GM12878 (cell line): ENCODE data around the gene OR52N4. TPM values are rescaled to one million over a fixed set of nuclear protein-coding genes. Genes with fewer than 3 reads are reported as not detected.

Experiments used
- ATAC-seq: fragments of 200-7000 bp; cut with Tn5 transposase; 3 replicates; pipeline ENCODE4 v1.9.1; 2020; ENCODE audit warnings: mild to moderate bottlenecking, moderate library complexity
- BruUV-seq: library from RNA; stranded (reverse); fragments of 400-500 nt; replicated peaks from 2 replicates; lab custom pipeline; 2021; lab: Mats Ljungman, UMichigan
- CTCF ChIA-PET: fragments of 300-600 bp; sonication (Branson Sonifier 250); formaldehyde crosslinking; extraction: SDS; loops from one replicate; lab custom pipeline; 2021; ENCODE audit warnings: inconsistent platforms; lab: Yijun Ruan, JAX
- POLR2A ChIA-PET: fragments of 350-600 bp; formaldehyde crosslinking; extraction: SDS; loops from one replicate; lab custom pipeline; 2021; ENCODE audit warnings: inconsistent platforms; lab: Charles Lee
- RAD21 ChIA-PET: fragments of 300-600 bp; sonication (Branson Sonifier 250); formaldehyde crosslinking; loops from one replicate; lab custom pipeline; 2023; ENCODE audit warnings: antibody characterized with exemption; ENCODE audit not compliant: unreplicated experiment; lab: Charles Lee
- SMC1A ChIA-PET: fragments of 300-600 bp; sonication (Branson Sonifier 250); formaldehyde crosslinking; loops from one replicate; lab custom pipeline; 2023; ENCODE audit not compliant: unreplicated experiment, uncharacterized antibody; lab: Charles Lee
- DNase-seq: peaks from one replicate; pipeline ENCODE4 v3.0.0-alpha.2; 2011; ENCODE audit warnings: low read depth, low spot score
- FAIRE-seq: peaks from 3 replicates; lab custom pipeline; 2011; peaks lifted over from hg19 to GRCh38; lab: Jason Lieb, UNC
- H2AFZ ChIP-seq: 2 replicates; pipeline ENCODE4 v1.6.0; 2011; ENCODE audit warnings: low read depth, low read length, control low read depth; ENCODE audit not compliant: control insufficient read depth
- H3K27ac ChIP-seq: 2 replicates; pipeline ENCODE4 v1.5.1; 2011; ENCODE audit warnings: control low read depth; ENCODE audit not compliant: control insufficient read depth, insufficient read depth
- H3K27me3 ChIP-seq, 2 experiments: replicated peaks in 1 of 2; 2 replicates each; pipeline versions ENCODE4 v1.6.0 to v1.6.1; 2011; ENCODE audit warnings: low read length in 1 of 2; ENCODE audit not compliant: control insufficient read depth in 2 of 2, insufficient read depth in 2 of 2
- H3K36me3 ChIP-seq, 2 experiments: 2 replicates each; pipeline ENCODE4 v1.5.1; 2011; ENCODE audit warnings: low read length in 1 of 2; ENCODE audit not compliant: control insufficient read depth in 2 of 2, insufficient read depth in 2 of 2
- H3K4me1 ChIP-seq: 2 replicates; pipeline ENCODE4 v1.6.1; 2011; ENCODE audit warnings: mild to moderate bottlenecking, low read length, moderate library complexity, mixed read lengths; ENCODE audit not compliant: control insufficient read depth, insufficient read depth
- H3K4me2 ChIP-seq: 2 replicates; pipeline ENCODE4 v1.6.0; 2011; ENCODE audit warnings: control low read depth; ENCODE audit not compliant: control insufficient read depth, insufficient read depth
- H3K4me3 ChIP-seq: fragments of 200-600 bp; sonication (generic); 2 replicates; pipeline ENCODE4 v1.5.1; 2016
- H3K79me2 ChIP-seq: 2 replicates; pipeline ENCODE4 v1.6.0; 2011; ENCODE audit warnings: low read length; ENCODE audit not compliant: control insufficient read depth, insufficient read depth
- H3K9ac ChIP-seq: 2 replicates; pipeline ENCODE4 v1.8.0; 2011; ENCODE audit warnings: low read length, control low read depth, mixed read lengths; ENCODE audit not compliant: control insufficient read depth, insufficient read depth
- H3K9me3 ChIP-seq: replicated peaks from 3 replicates; pipeline ENCODE4 v1.5.1; 2011; ENCODE audit warnings: mild to moderate bottlenecking, low read length; ENCODE audit not compliant: control insufficient read depth, insufficient read depth
- H4K20me1 ChIP-seq: 2 replicates; pipeline ENCODE4 v1.6.0; 2011; ENCODE audit not compliant: control insufficient read depth, insufficient read depth
- E2F8 ChIP-seq: fragments of 450-650 bp; IDR thresholded peaks from 2 replicates; pipeline ENCODE4 v1.6.1; 2018; ENCODE audit warnings: mild to moderate bottlenecking, low read depth, moderate library complexity; ENCODE audit not compliant: partially characterized antibody
- E4F1 ChIP-seq: fragments of 450-650 bp; IDR thresholded peaks from 2 replicates; pipeline ENCODE4 v1.6.1; 2018; ENCODE audit warnings: borderline replicate concordance, mild to moderate bottlenecking; ENCODE audit not compliant: partially characterized antibody
- FOS ChIP-seq: IDR thresholded peaks from 3 replicates; pipeline ENCODE4 v1.6.1; 2011; ENCODE audit warnings: borderline replicate concordance; ENCODE audit not compliant: insufficient read length; ENCODE audit errors: extremely low read depth
- IRF4 ChIP-seq: IDR thresholded peaks from 2 replicates; pipeline ENCODE4 v1.6.1; 2011; ENCODE audit warnings: low read depth, low read length
- JUND ChIP-seq: IDR thresholded peaks from 2 replicates; pipeline ENCODE4 v1.6.1; 2012; ENCODE audit warnings: low read depth, mild to moderate bottlenecking, low read length, improper control_type of control experiment, moderate library complexity
- MXI1 ChIP-seq: fragments of 150-350 bp; IDR thresholded peaks from 2 replicates; pipeline ENCODE4 v1.6.1; 2011; ENCODE audit warnings: low read depth, mild to moderate bottlenecking, inconsistent platforms, low read length, improper control_type of control experiment
- NFYA ChIP-seq: IDR thresholded peaks from 2 replicates; pipeline ENCODE4 v1.6.1; 2011; ENCODE audit warnings: low read depth, mild to moderate bottlenecking, low read length, improper control_type of control experiment, borderline replicate concordance
- SMAD5 ChIP-seq: IDR thresholded peaks from 2 replicates; pipeline ENCODE4 v1.6.1; 2016; ENCODE audit warnings: antibody characterized with exemption, low read depth
- ZSCAN29 ChIP-seq: fragments of 450-650 bp; IDR thresholded peaks from 2 replicates; pipeline ENCODE4 v1.6.1; 2017; ENCODE audit warnings: mild to moderate bottlenecking, moderate library complexity
- WGBS: methylation state at CpG from one replicate; pipeline ENCODE4 v1.1.6; 2016; ENCODE audit warnings: low lambda C conversion rate; ENCODE audit not compliant: insufficient replicate concordance, insufficient coverage; ENCODE audit errors: missing lambda C conversion rate; 5-methylcytosine and 5-hydroxymethylcytosine counted together
- in situ Hi-C: fragments of 300-500 bp; cut with MboI; formaldehyde crosslinking; loops from 9 replicates; pipeline ENCODE4 v1.14.3; 2018; ENCODE audit warnings: mixed read lengths
- intact Hi-C: fragments of 100-400 bp; cut with micrococcal nuclease; formaldehyde crosslinking; loops from one replicate; pipeline ENCODE4 v1.14.2; 2022; ENCODE audit not compliant: unreplicated experiment
- polyA plus RNA-seq, 11 experiments: library from polyadenylated mRNA; depleted of rRNA in 4 of 11; unstranded in 6 of 11; stranded (reverse) in 5 of 11; fragments of >200 nt; fragmentation: Nextera tagmentation in 4 of 11; fragmentation: Illumina TruSeq in 1 of 11; extraction: Ambion mirVana in 4 of 11; extraction: Trizol in 1 of 11; gene quantifications; 1 replicate in 1 of 11; 2 replicates in 10 of 11; pipeline versions ENCODE4 v1.2.1 to v1.2.3, GENCODE V29; 2011 to 2016; ENCODE audit warnings: inconsistent platforms in 2 of 11, missing spikeins in 2 of 11, low read depth in 1 of 11
- total RNA-seq, 4 experiments: library from RNA; depleted of rRNA in 3 of 4; stranded (reverse); fragments of >200 nt in 3 of 4; fragmentation: Illumina TruSeq in 1 of 4; extraction: Trizol in 1 of 4; gene quantifications; 2 replicates each; pipeline versions ENCODE4 v1.2.1 to v1.2.3, GENCODE V29; 2013 to 2021
- TF ChIP-seq, protein P1 (sequence below): fragments of 450-650 bp; IDR thresholded peaks from 2 replicates; pipeline ENCODE4 v1.6.1; 2017; ENCODE audit warnings: antibody characterized with exemption, mild to moderate bottlenecking, moderate library complexity

Gene OR52N4
- total and polyA plus RNA-seq, 10 of the 15 experiments (the other 5 are each of a cell fraction or from before 2014, with no cell fraction given), result 0.16 to 8.6 (median 0.67) TPM; not detected in 1

- H3K79me2 ChIP-seq, result no peaks in the 10 kb centered on the region
- H3K9ac ChIP-seq, result no peak within 1 kb of the TSS
- H3K4me2 ChIP-seq, result no peak within 1 kb of the TSS
- H3K4me3 ChIP-seq, result no peak within 1 kb of the TSS
- SMC1A ChIA-PET, result no interaction called here
- H4K20me1 ChIP-seq, result no peaks in the 10 kb centered on the region
- H3K4me1 ChIP-seq, result no peaks in the 10 kb centered on the region
- no peaks in the 10 kb centered on the region for H3K36me3 ChIP-seq
- TF ChIP-seq MXI1, result no peak
- TF ChIP-seq SMAD5, result no peak
- no peak for TF ChIP-seq E2F8
- TF ChIP-seq FOS, result no peak
- no peak for TF ChIP-seq E4F1
- no peak for TF ChIP-seq JUND
- TF ChIP-seq ZSCAN29, result no peak
- TF ChIP-seq NFYA, result no peak
- TF ChIP-seq, protein P1, sequence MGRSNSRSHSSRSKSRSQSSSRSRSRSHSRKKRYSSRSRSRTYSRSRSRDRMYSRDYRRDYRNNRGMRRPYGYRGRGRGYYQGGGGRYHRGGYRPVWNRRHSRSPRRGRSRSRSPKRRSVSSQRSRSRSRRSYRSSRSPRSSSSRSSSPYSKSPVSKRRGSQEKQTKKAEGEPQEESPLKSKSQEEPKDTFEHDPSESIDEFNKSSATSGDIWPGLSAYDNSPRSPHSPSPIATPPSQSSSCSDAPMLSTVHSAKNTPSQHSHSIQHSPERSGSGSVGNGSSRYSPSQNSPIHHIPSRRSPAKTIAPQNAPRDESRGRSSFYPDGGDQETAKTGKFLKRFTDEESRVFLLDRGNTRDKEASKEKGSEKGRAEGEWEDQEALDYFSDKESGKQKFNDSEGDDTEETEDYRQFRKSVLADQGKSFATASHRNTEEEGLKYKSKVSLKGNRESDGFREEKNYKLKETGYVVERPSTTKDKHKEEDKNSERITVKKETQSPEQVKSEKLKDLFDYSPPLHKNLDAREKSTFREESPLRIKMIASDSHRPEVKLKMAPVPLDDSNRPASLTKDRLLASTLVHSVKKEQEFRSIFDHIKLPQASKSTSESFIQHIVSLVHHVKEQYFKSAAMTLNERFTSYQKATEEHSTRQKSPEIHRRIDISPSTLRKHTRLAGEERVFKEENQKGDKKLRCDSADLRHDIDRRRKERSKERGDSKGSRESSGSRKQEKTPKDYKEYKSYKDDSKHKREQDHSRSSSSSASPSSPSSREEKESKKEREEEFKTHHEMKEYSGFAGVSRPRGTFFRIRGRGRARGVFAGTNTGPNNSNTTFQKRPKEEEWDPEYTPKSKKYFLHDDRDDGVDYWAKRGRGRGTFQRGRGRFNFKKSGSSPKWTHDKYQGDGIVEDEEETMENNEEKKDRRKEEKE, result no peak
- TF ChIP-seq IRF4, result no peak
- FAIRE-seq (no peak), DNase-seq (no peak), ATAC-seq (no peak)
- CTCF ChIA-PET, result no interaction called here
- no peak within 1 kb of the TSS for H2AFZ ChIP-seq
- no peaks in the 10 kb centered on the region for H3K9me3 ChIP-seq
- BruUV-seq, result no TSS peak
- H3K27ac ChIP-seq, result no peak within 1 kb of the TSS
- intact Hi-C loops, result no loop called here
- in situ Hi-C loops, result no loop called here
- POLR2A ChIA-PET, result no interaction called here
- WGBS, result 0% methylated on average over 4 of the region's 4 CpGs
- no peaks in the 10 kb centered on the region for H3K27me3 ChIP-seq
- RAD21 ChIA-PET, result interaction anchor here (1.1 kb wide), 1 partner anchor 23 kb away, joined by 3 read pairs; a partner anchor contains a TSS
Measured at GRCh38 chr11:5783255-5783654, 29.2 kb downstream of the OR52N4 start, which contains the start of gene OR52N5. Gene OR52N5 (minus strand): TSS chr11:5783355. CDS start chr11:5778634, 4,721 bp downstream.
